SK-N-SH treated with all-trans-retinoic acid at 6 μM for 48 hours (cell line): Measurements from ENCODE around the gene PLOD2.

ENCODE experiments used
- ATAC-seq: fragments of 200-7000 bp; cut with Tn5 transposase; 3 replicates; pipeline ENCODE4 v1.9.1; 2020; ENCODE audit warnings: mild to moderate bottlenecking, moderate library complexity
- BACH2 ChIP-seq: fragments of 250-450 bp; sonication (Bioruptor Pico); IDR thresholded peaks from 2 replicates; pipeline ENCODE4 v1.9.0; 2021; ENCODE audit warnings: mild to moderate bottlenecking, borderline replicate concordance
- CREB5 ChIP-seq: fragments of 250-450 bp; sonication (Bioruptor Pico); IDR thresholded peaks from 2 replicates; pipeline ENCODE4 v1.5.1; 2020; ENCODE audit warnings: low read depth, mild to moderate bottlenecking, moderate library complexity
- CSDC2 ChIP-seq: fragments of 250-450 bp; sonication (Bioruptor Pico); IDR thresholded peaks from 2 replicates; pipeline ENCODE4 v1.5.0; 2020; ENCODE audit warnings: mild to moderate bottlenecking, moderate library complexity
- CSRNP3 ChIP-seq: fragments of 250-450 bp; sonication (Bioruptor Pico); IDR thresholded peaks from 2 replicates; pipeline ENCODE4 v1.5.1; 2021; ENCODE audit warnings: mild to moderate bottlenecking, moderate library complexity
- ESRRG ChIP-seq: fragments of 250-450 bp; sonication (Bioruptor Pico); IDR thresholded peaks from 2 replicates; pipeline ENCODE4 v1.6.1; 2021; ENCODE audit warnings: mild to moderate bottlenecking
- GLIS3 ChIP-seq: fragments of 250-450 bp; sonication (Bioruptor Pico); IDR thresholded peaks from 2 replicates; pipeline ENCODE4 v1.5.0; 2020; ENCODE audit warnings: mild to moderate bottlenecking, moderate library complexity
- ISL1 ChIP-seq: fragments of 250-450 bp; sonication (Bioruptor Pico); IDR thresholded peaks from 2 replicates; pipeline ENCODE4 v2.1.2; 2022; ENCODE audit warnings: mild to moderate bottlenecking, moderate library complexity
- OSR1 ChIP-seq: fragments of 250-450 bp; sonication (Bioruptor Pico); IDR thresholded peaks from 2 replicates; pipeline ENCODE4 v1.8.0; 2022; ENCODE audit warnings: moderate library complexity, mild to moderate bottlenecking, inconsistent platforms
- PATZ1 ChIP-seq: fragments of 250-450 bp; sonication (Bioruptor Pico); IDR thresholded peaks from 2 replicates; pipeline ENCODE4 v1.8.0; 2020; ENCODE audit warnings: mild to moderate bottlenecking, moderate library complexity, borderline replicate concordance
- PPARA ChIP-seq: fragments of 250-450 bp; sonication (Bioruptor Pico); IDR thresholded peaks from 2 replicates; pipeline ENCODE4 v1.5.0; 2020; ENCODE audit warnings: mild to moderate bottlenecking, borderline replicate concordance
- RARB ChIP-seq: fragments of 250-450 bp; sonication (Bioruptor Pico); IDR thresholded peaks from 2 replicates; pipeline ENCODE4 v1.8.0; 2021; ENCODE audit warnings: mild to moderate bottlenecking, moderate library complexity
- SNAI2 ChIP-seq: fragments of 250-450 bp; sonication (Bioruptor Pico); IDR thresholded peaks from 2 replicates; pipeline ENCODE4 v1.5.0; 2020; ENCODE audit warnings: mild to moderate bottlenecking, moderate library complexity
- TCF4 ChIP-seq: fragments of 250-450 bp; sonication (Bioruptor Pico); IDR thresholded peaks from 2 replicates; pipeline ENCODE4 v1.8.0; 2021; ENCODE audit warnings: mild to moderate bottlenecking, moderate library complexity, borderline replicate concordance
- TOX ChIP-seq: fragments of 250-450 bp; sonication (Bioruptor Pico); IDR thresholded peaks from 2 replicates; pipeline ENCODE4 v1.8.0; 2021; ENCODE audit warnings: mild to moderate bottlenecking, moderate library complexity, borderline replicate concordance
- ZC3H10 ChIP-seq: fragments of 250-450 bp; sonication (Bioruptor Pico); IDR thresholded peaks from 2 replicates; pipeline ENCODE4 v1.5.1; 2021; ENCODE audit warnings: mild to moderate bottlenecking, moderate library complexity
- ZFP30 ChIP-seq: fragments of 450-650 bp; formaldehyde crosslinking; IDR thresholded peaks from 2 replicates; pipeline ENCODE4 v1.5.0; 2022; ENCODE audit warnings: mild to moderate bottlenecking, moderate library complexity
- ZNF565 ChIP-seq: fragments of 450-650 bp; formaldehyde crosslinking; conservative IDR thresholded peaks from 2 replicates; pipeline ENCODE4 v1.5.0; 2020; ENCODE audit warnings: low read depth, mild to moderate bottlenecking, moderate library complexity
- ZNF70 ChIP-seq: fragments of 450-650 bp; formaldehyde crosslinking; IDR thresholded peaks from 2 replicates; pipeline ENCODE4 v1.5.0; 2020; ENCODE audit warnings: mild to moderate bottlenecking, moderate library complexity
- ZNF8 ChIP-seq: fragments of 450-650 bp; formaldehyde crosslinking; IDR thresholded peaks from 2 replicates; pipeline ENCODE4 v1.5.0; 2020; ENCODE audit warnings: mild to moderate bottlenecking, moderate library complexity
- TF ChIP-seq, protein P1 (sequence below): fragments of 250-450 bp; sonication (Bioruptor Pico); IDR thresholded peaks from 2 replicates; pipeline ENCODE4 v1.5.0; 2020; ENCODE audit warnings: mild to moderate bottlenecking, moderate library complexity
- TF ChIP-seq, protein P2 (sequence below): fragments of 250-450 bp; sonication (Bioruptor Pico); IDR thresholded peaks from 2 replicates; pipeline ENCODE4 v1.8.0; 2021; ENCODE audit warnings: low read depth, mild to moderate bottlenecking, moderate library complexity, borderline replicate concordance

PLOD2 gene

DNA sequence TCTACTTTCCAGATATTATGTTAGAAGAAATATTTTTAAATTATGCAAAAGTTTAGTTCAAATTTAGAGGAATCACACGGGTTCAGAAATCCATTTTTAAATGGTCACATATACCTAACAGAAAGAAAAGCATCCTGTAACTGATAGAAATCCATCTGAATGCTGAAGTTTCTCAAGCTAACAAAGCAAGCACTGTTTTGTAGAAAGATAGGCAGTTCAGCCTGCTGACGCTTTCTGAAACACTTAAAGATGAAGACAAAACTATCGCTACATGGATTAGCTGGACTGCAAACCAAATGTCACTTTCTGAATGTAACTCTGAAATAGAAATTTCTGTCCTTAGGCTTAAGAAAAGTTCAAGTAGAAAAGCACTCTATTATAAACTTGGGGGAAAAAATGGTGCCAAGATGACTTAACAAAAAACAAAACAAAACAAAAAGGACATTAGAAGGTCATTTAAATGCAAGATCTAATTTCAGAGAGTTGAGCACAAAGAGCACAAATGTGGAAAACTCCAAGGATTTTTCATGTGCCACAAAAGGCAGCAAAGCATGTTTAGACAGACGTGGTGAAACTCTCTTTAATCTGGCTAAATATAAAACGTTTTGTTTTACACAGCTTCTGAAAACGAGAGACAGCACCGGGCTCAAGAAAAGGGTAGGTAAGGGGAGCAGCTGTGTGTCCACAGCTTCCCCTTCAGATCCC lies 1.2 kb downstream of the PLOD2 start:
- ATAC-seq: no peak
- no peak for TF ChIP-seq CREB5 (CRISPR knock-in tag)
- TF ChIP-seq TOX (CRISPR knock-in tag): no peak
- no peak for TF ChIP-seq TCF4 (CRISPR knock-in tag)
- TF ChIP-seq BACH2 (CRISPR knock-in tag): no peak
- no peak for TF ChIP-seq ZC3H10

- no peak for ATAC-seq
- TF ChIP-seq PATZ1 (CRISPR knock-in tag): no peak
- no peak for TF ChIP-seq ZC3H10
- no peak for TF ChIP-seq BACH2 (CRISPR knock-in tag)
- TF ChIP-seq SNAI2 (CRISPR knock-in tag): no peak
- no peak for TF ChIP-seq ZFP30 (CRISPR knock-in tag)
- no peak for TF ChIP-seq RARB (CRISPR knock-in tag)
- no peak for TF ChIP-seq GLIS3 (CRISPR knock-in tag)
- TF ChIP-seq OSR1 (CRISPR knock-in tag): no peak
- no peak for TF ChIP-seq TCF4 (CRISPR knock-in tag)
- no peak for TF ChIP-seq PPARA
- no peak for TF ChIP-seq CREB5 (CRISPR knock-in tag)
- TF ChIP-seq ISL1: no peak
- TF ChIP-seq TOX (CRISPR knock-in tag): no peak
- TF ChIP-seq, all 23 proteins: peak for 0
These were observed 1.9 kb downstream of the PLOD2 start for GRCh38 chr3:146159037-146159436.

- TF ChIP-seq ZNF8 (CRISPR knock-in tag) (no peak), CSRNP3 (CRISPR knock-in tag) (no peak), TOX (CRISPR knock-in tag) (no peak), ISL1 (no peak), ZNF70 (CRISPR knock-in tag) (no peak), OSR1 (CRISPR knock-in tag) (no peak), PPARA (no peak), PATZ1 (CRISPR knock-in tag) (no peak), SNAI2 (CRISPR knock-in tag) (no peak), CREB5 (CRISPR knock-in tag) (no peak), ZC3H10 (no peak), GLIS3 (CRISPR knock-in tag) (no peak), RARB (CRISPR knock-in tag) (no peak), CSDC2 (CRISPR knock-in tag) (no peak), ZNF565 (no peak), BACH2 (CRISPR knock-in tag) (no peak), ESRRG (CRISPR knock-in tag) (no peak)
- TF ChIP-seq, protein P1, sequence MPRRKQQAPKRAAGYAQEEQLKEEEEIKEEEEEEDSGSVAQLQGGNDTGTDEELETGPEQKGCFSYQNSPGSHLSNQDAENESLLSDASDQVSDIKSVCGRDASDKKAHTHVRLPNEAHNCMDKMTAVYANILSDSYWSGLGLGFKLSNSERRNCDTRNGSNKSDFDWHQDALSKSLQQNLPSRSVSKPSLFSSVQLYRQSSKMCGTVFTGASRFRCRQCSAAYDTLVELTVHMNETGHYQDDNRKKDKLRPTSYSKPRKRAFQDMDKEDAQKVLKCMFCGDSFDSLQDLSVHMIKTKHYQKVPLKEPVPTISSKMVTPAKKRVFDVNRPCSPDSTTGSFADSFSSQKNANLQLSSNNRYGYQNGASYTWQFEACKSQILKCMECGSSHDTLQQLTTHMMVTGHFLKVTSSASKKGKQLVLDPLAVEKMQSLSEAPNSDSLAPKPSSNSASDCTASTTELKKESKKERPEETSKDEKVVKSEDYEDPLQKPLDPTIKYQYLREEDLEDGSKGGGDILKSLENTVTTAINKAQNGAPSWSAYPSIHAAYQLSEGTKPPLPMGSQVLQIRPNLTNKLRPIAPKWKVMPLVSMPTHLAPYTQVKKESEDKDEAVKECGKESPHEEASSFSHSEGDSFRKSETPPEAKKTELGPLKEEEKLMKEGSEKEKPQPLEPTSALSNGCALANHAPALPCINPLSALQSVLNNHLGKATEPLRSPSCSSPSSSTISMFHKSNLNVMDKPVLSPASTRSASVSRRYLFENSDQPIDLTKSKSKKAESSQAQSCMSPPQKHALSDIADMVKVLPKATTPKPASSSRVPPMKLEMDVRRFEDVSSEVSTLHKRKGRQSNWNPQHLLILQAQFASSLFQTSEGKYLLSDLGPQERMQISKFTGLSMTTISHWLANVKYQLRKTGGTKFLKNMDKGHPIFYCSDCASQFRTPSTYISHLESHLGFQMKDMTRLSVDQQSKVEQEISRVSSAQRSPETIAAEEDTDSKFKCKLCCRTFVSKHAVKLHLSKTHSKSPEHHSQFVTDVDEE (CRISPR knock-in tag): no peak
- TF ChIP-seq, protein P2, sequence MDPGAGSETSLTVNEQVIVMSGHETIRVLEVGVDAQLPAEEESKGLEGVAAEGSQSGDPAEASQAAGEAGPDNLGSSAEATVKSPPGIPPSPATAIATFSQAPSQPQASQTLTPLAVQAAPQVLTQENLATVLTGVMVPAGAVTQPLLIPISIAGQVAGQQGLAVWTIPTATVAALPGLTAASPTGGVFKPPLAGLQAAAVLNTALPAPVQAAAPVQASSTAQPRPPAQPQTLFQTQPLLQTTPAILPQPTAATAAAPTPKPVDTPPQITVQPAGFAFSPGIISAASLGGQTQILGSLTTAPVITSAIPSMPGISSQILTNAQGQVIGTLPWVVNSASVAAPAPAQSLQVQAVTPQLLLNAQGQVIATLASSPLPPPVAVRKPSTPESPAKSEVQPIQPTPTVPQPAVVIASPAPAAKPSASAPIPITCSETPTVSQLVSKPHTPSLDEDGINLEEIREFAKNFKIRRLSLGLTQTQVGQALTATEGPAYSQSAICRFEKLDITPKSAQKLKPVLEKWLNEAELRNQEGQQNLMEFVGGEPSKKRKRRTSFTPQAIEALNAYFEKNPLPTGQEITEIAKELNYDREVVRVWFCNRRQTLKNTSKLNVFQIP (CRISPR knock-in tag): no peak
- no peak for ATAC-seq
These were observed 3.5 kb downstream of the PLOD2 start for GRCh38 chr3:146157325-146158060.
